ENCODE measurements around the gene RANGRF.

RANGRF gene

GRCh38 chr17:8282345-8282744 lies 6.1 kb upstream of the RANGRF start:
- Histone ChIP-seq H3K27me3 (ENCODE audit: insufficient read depth, low read length) (no peaks in the 10 kb centered on the region; the same call in 1 of the 2 replicates), H3K4me3 (ENCODE audit: low read depth, low read length, poor library complexity, severe bottlenecking) (no peak overlapping the region), H4K20me1 (ENCODE audit: insufficient read depth, low read length) (no peaks in the 10 kb centered on the region), H3K4me2 (ENCODE audit: low read length) (no peak overlapping the region), H3K27ac (ENCODE audit: low read depth, low read length, poor library complexity, severe bottlenecking) (no peak overlapping the region), H2AFZ (ENCODE audit: low read length) (no peak overlapping the region), H3K79me2 (ENCODE audit: insufficient read depth, low read length) (no peaks in the 10 kb centered on the region), H3K9me2 (ENCODE audit: low read depth, low read length) (no peaks in the 10 kb centered on the region), H3F3A (ENCODE audit: insufficient read depth, low read length) (no peaks in the 10 kb centered on the region), H3K9ac (ENCODE audit: low read length) (no peak overlapping the region), H3K36me3 (ENCODE audit: insufficient read depth, low read length) (no peaks in the 10 kb centered on the region), H3K4me1 (ENCODE audit: insufficient read depth, low read length, severe bottlenecking) (peaks cover 9% of the 10 kb centered on the region), H3K9me3 (ENCODE audit: low read length) (no peaks in the 10 kb centered on the region)
- no peak for TF ChIP-seq CTCF (IDR thresholded peaks at IDR 0.05; ENCODE audit: low read length)
- no peak for TF ChIP-seq EZH2 (IDR thresholded peaks at IDR 0.05; ENCODE audit: borderline replicate concordance, low read length)

- H3K27me3 ChIP-seq (ENCODE audit: insufficient read depth, low read length): no peaks in the 10 kb centered on the region; the same call in 1 of the 2 replicates
- no peaks in the 10 kb centered on the region for H3K9me3 ChIP-seq (ENCODE audit: low read length)
- no peaks in the 10 kb centered on the region for H3K9me2 ChIP-seq (ENCODE audit: low read depth, low read length)
- H3K79me2 ChIP-seq (ENCODE audit: insufficient read depth, low read length): no peaks in the 10 kb centered on the region
- H4K20me1 ChIP-seq (ENCODE audit: insufficient read depth, low read length): no peaks in the 10 kb centered on the region
- H3K4me3 ChIP-seq (ENCODE audit: low read depth, low read length, poor library complexity, severe bottlenecking): no peak overlapping the region
- H3K9ac ChIP-seq (ENCODE audit: low read length): no peak overlapping the region
- H3K36me3 ChIP-seq (ENCODE audit: insufficient read depth, low read length): no peaks in the 10 kb centered on the region
- no peaks in the 10 kb centered on the region for H3F3A ChIP-seq (ENCODE audit: insufficient read depth, low read length)
- no peak overlapping the region for H3K4me2 ChIP-seq (ENCODE audit: low read length)
- no peak overlapping the region for H3K27ac ChIP-seq (ENCODE audit: low read depth, low read length, poor library complexity, severe bottlenecking)
- TF ChIP-seq EZH2 (IDR thresholded peaks at IDR 0.05; ENCODE audit: borderline replicate concordance, low read length): no peak
- no peak for TF ChIP-seq CTCF (IDR thresholded peaks at IDR 0.05; ENCODE audit: low read length)
- H3K4me1 ChIP-seq (ENCODE audit: insufficient read depth, low read length, severe bottlenecking): peaks cover 17% of the 10 kb centered on the region
- H2AFZ ChIP-seq (ENCODE audit: low read length): no peak overlapping the region
Observed at GRCh38 chr17:8283356-8283755, 5.1 kb upstream of the RANGRF start.

GRCh38 chr17:8284126-8284525 lies 4.3 kb upstream of the RANGRF start:
- H3K9ac ChIP-seq (ENCODE audit: low read length): no peak overlapping the region
- no peaks in the 10 kb centered on the region for H3F3A ChIP-seq (ENCODE audit: insufficient read depth, low read length)
- H3K27ac ChIP-seq (ENCODE audit: low read depth, low read length, poor library complexity, severe bottlenecking): no peak overlapping the region
- no peak overlapping the region for H3K4me3 ChIP-seq (ENCODE audit: low read depth, low read length, poor library complexity, severe bottlenecking)
- peaks cover 18% of the 10 kb centered on the region for H3K4me1 ChIP-seq (ENCODE audit: insufficient read depth, low read length, severe bottlenecking)
- no peak overlapping the region for H3K4me2 ChIP-seq (ENCODE audit: low read length)
- no peaks in the 10 kb centered on the region for H3K27me3 ChIP-seq (ENCODE audit: insufficient read depth, low read length)
- H2AFZ ChIP-seq (ENCODE audit: low read length): no peak overlapping the region
- H3K9me3 ChIP-seq (ENCODE audit: low read length): no peaks in the 10 kb centered on the region
- H3K9me2 ChIP-seq (ENCODE audit: low read depth, low read length): no peaks in the 10 kb centered on the region
- H3K36me3 ChIP-seq (ENCODE audit: insufficient read depth, low read length): no peaks in the 10 kb centered on the region
- no peaks in the 10 kb centered on the region for H4K20me1 ChIP-seq (ENCODE audit: insufficient read depth, low read length)
- H3K79me2 ChIP-seq (ENCODE audit: insufficient read depth, low read length): no peaks in the 10 kb centered on the region
- TF ChIP-seq CTCF (IDR thresholded peaks at IDR 0.05; ENCODE audit: low read length): no peak
- no peak for TF ChIP-seq EZH2 (IDR thresholded peaks at IDR 0.05; ENCODE audit: borderline replicate concordance, low read length)
